NCI-H2196 treated with DMSO at 0.1 percent for 48 hours (cell line): ENCODE data around the gene FAM241B.

Experiments used
- DNase-seq: peaks from one replicate; lab custom pipeline; 2025; ENCODE audit not compliant: unreplicated experiment; lab: John Stamatoyannopoulos, UW

The FAM241B gene

GRCh38 chr10:69663369-69663947, 33.4 kb downstream of the FAM241B start:
- no peak for DNase-seq

- no peak for DNase-seq
These were observed 35.6 kb downstream of the FAM241B start for GRCh38 chr10:69665474-69666320.

GRCh38 chr10:69666756-69667155, 36.7 kb downstream of the FAM241B start:
- DNase-seq: no peak

- no peak for DNase-seq
These were observed 38.7 kb downstream of the FAM241B start for GRCh38 chr10:69668721-69669120.

- no peak for DNase-seq
These were observed 39.4 kb downstream of the FAM241B start for GRCh38 chr10:69669409-69669808.

- DNase-seq: no peak
These were observed 43.5 kb downstream of the FAM241B start for GRCh38 chr10:69673521-69673920.

GRCh38 chr10:69674786-69675185, 44.7 kb downstream of the FAM241B start:
- no peak for DNase-seq

GRCh38 chr10:69676301-69676700, 46.3 kb downstream of the FAM241B start:
- DNase-seq: no peak

GRCh38 chr10:69677985-69678654, 48.1 kb downstream of the FAM241B start:
- DNase-seq: no peak

- DNase-seq: no peak
These were observed 49.7 kb downstream of the FAM241B start for GRCh38 chr10:69679736-69680135.

- DNase-seq: no peak
These were observed 50.6 kb downstream of the FAM241B start for GRCh38 chr10:69680610-69681009.

GRCh38 chr10:69681436-69681835, 51.4 kb downstream of the FAM241B start:
- no peak for DNase-seq

GRCh38 chr10:69682955-69683474, 53.0 kb downstream of the FAM241B start:
- no peak for DNase-seq
